Mesenchymal stem cell (in vitro differentiated cells and primary cell): Measurements from ENCODE around the gene HECTD4.
"Not testable (repeated sequence)": the region's sequence is repeated elsewhere in the genome, so short reads cannot be mapped to it uniquely, and the experiment has no call there.

Experiments
- DNase-seq: peaks from one replicate; pipeline ENCODE4 v3.0.0-alpha.2; 2013
- H2AFZ ChIP-seq: one replicate; pipeline ENCODE4 v1.6.1; 2013; ENCODE audit warnings: low read depth, mild to moderate bottlenecking, control low read depth, inconsistent platforms, low read length, moderate library complexity
- H2AK5ac ChIP-seq: 2 replicates; pipeline ENCODE4 v1.6.1; 2013; ENCODE audit warnings: low read length, moderate library complexity, mild to moderate bottlenecking, inconsistent platforms; ENCODE audit not compliant: severe bottlenecking
- H2BK120ac ChIP-seq: one replicate; pipeline ENCODE4 v1.6.1; 2013; ENCODE audit warnings: low read depth, mild to moderate bottlenecking, inconsistent platforms, low read length, moderate library complexity
- H2BK12ac ChIP-seq, 2 experiments: one replicate each; pipeline ENCODE4 v1.6.1; 2013; ENCODE audit warnings: inconsistent platforms in 2 of 2, low read length in 2 of 2, mild to moderate bottlenecking in 2 of 2, moderate library complexity in 2 of 2, control low read depth in 1 of 2
- H2BK15ac ChIP-seq: one replicate; pipeline ENCODE4 v1.6.1; 2013; ENCODE audit warnings: mild to moderate bottlenecking, low read depth, inconsistent platforms; ENCODE audit not compliant: poor library complexity, severe bottlenecking
- H2BK5ac ChIP-seq: 2 replicates; pipeline ENCODE4 v1.6.1; 2013; ENCODE audit warnings: low read depth, mild to moderate bottlenecking, low read length, control low read depth, inconsistent platforms; ENCODE audit not compliant: poor library complexity, severe bottlenecking
- H3K14ac ChIP-seq, 2 experiments: one replicate each; pipeline ENCODE4 v1.6.1; 2013; ENCODE audit warnings: inconsistent platforms in 2 of 2, low read length in 2 of 2, control low read depth in 1 of 2, mild to moderate bottlenecking in 1 of 2, moderate library complexity in 1 of 2
- H3K18ac ChIP-seq, 2 experiments: one replicate each; pipeline ENCODE4 v1.6.1; 2013; ENCODE audit warnings: inconsistent platforms in 2 of 2, low read length in 2 of 2, control low read depth in 1 of 2, low read depth in 1 of 2, mild to moderate bottlenecking in 1 of 2
- H3K23ac ChIP-seq, 2 experiments: one replicate each; pipeline ENCODE4 v1.6.1; 2013; ENCODE audit warnings: inconsistent platforms in 2 of 2, low read length in 2 of 2, mild to moderate bottlenecking in 2 of 2, moderate library complexity in 2 of 2, control low read depth in 1 of 2
- H3K27ac ChIP-seq: 2 replicates; pipeline ENCODE4 v1.5.1; 2013; ENCODE audit warnings: mild to moderate bottlenecking, moderate library complexity, low read length, control low read depth, inconsistent platforms; ENCODE audit not compliant: poor library complexity, severe bottlenecking
- H3K27me3 ChIP-seq, 2 experiments: 2 replicates each; pipeline versions ENCODE4 v1.6.1 to v1.7.0; 2013; ENCODE audit warnings: low read length in 2 of 2, mild to moderate bottlenecking in 2 of 2, moderate library complexity in 2 of 2, control low read depth in 1 of 2, inconsistent platforms in 1 of 2; ENCODE audit not compliant: control insufficient read depth in 1 of 2, insufficient read depth in 1 of 2
- H3K36me3 ChIP-seq, 2 experiments: 2 replicates each; pipeline versions ENCODE4 v1.6.1 to v1.7.0; 2013; ENCODE audit warnings: low read length in 2 of 2, control low read depth in 1 of 2, inconsistent platforms in 1 of 2, low read depth in 1 of 2, mild to moderate bottlenecking in 1 of 2; ENCODE audit not compliant: insufficient read depth in 2 of 2, control insufficient read depth in 1 of 2
- H3K4ac ChIP-seq, 2 experiments: one replicate each; pipeline ENCODE4 v1.6.1; 2013; ENCODE audit warnings: inconsistent platforms in 2 of 2, low read length in 2 of 2, mild to moderate bottlenecking in 2 of 2, moderate library complexity in 2 of 2, control low read depth in 1 of 2, low read depth in 1 of 2
- H3K4me1 ChIP-seq: 2 replicates; pipeline ENCODE4 v1.6.1; 2013; ENCODE audit warnings: low read depth, low read length, control low read depth; ENCODE audit not compliant: control insufficient read depth, insufficient read depth
- H3K4me2 ChIP-seq: 2 replicates; pipeline ENCODE4 v1.6.1; 2013; ENCODE audit warnings: low read length, mild to moderate bottlenecking, inconsistent platforms; ENCODE audit not compliant: poor library complexity, severe bottlenecking
- H3K4me3 ChIP-seq, 2 experiments: 2 replicates each; pipeline versions ENCODE4 v1.5.1 to v1.7.0; 2013; ENCODE audit warnings: low read length in 2 of 2, mild to moderate bottlenecking in 2 of 2, control low read depth in 1 of 2, low read depth in 1 of 2; ENCODE audit not compliant: insufficient read depth in 1 of 2
- H3K79me1 ChIP-seq: replicated peaks from 2 replicates; pipeline ENCODE4 v1.6.1; 2013; ENCODE audit warnings: mild to moderate bottlenecking, control low read depth, low read length, inconsistent platforms; ENCODE audit not compliant: poor library complexity, severe bottlenecking
- H3K9ac ChIP-seq: 2 replicates; pipeline ENCODE4 v1.7.0; 2013; ENCODE audit warnings: mild to moderate bottlenecking, low read length, moderate library complexity
- H3K9me3 ChIP-seq: 2 replicates; pipeline ENCODE4 v1.7.0; 2013; ENCODE audit warnings: mild to moderate bottlenecking, low read length; ENCODE audit not compliant: control insufficient read depth
- H4K8ac ChIP-seq: one replicate; pipeline ENCODE4 v1.6.1; 2013; ENCODE audit warnings: inconsistent platforms, mild to moderate bottlenecking, low read length, moderate library complexity
- H4K91ac ChIP-seq: one replicate; pipeline ENCODE4 v1.6.1; 2013; ENCODE audit warnings: mild to moderate bottlenecking, low read length, inconsistent platforms
- WGBS: methylation state at CpG from one replicate; pipeline ENCODE4 v1.1.7; 2013; ENCODE audit warnings: mixed read lengths; 5-methylcytosine and 5-hydroxymethylcytosine counted together

HECTD4 gene

DNA sequence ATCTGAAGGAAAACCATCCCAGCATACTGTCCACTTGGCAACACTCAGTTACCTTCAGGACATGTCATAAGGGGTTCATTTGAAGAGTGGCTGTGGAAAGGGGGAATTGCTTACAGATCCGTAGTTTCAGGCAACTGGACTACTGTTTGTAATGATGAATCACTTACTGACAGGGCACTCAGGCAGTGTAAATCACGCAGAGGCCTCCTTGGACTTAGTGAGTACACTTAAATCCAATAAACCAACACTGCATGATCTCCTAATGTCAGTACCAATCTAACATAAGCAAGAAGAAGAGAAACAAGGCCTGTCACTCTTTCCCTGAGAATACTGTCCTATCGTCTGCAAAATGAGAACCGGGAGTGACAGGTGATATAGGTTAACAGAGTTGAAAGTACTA, 152.1 kb downstream of the HECTD4 start:
- Histone ChIP-seq H3K9me3 (no peaks in the 10 kb centered on the region), H3K79me1 (peaks cover 2% of the 10 kb centered on the region), H3K18ac (no peak overlapping the region), H3K4me1 (no peaks in the 10 kb centered on the region), H2AFZ (no peak overlapping the region), H3K14ac (no peak overlapping the region), H3K27ac (no peak overlapping the region), H2BK120ac (no peak overlapping the region), H2BK12ac (no peak overlapping the region), H3K4me3 (no peak overlapping the region), H2AK5ac (no peak overlapping the region), H2BK15ac (no peak overlapping the region), H4K8ac (no peak overlapping the region), H3K23ac (no peak overlapping the region), H2BK5ac (no peak overlapping the region), H3K27me3 (no peaks in the 10 kb centered on the region), H3K4me2 (no peak overlapping the region), H3K36me3 (peaks cover 34 to 87% of the 10 kb centered on the region in 2 experiments), H3K4ac (no peak overlapping the region), H3K9ac (no peak overlapping the region), H4K91ac (no peak overlapping the region)
- 93% methylated on average over 4 of the region's 4 CpGs for WGBS
- DNase-seq = no peak

DNA sequence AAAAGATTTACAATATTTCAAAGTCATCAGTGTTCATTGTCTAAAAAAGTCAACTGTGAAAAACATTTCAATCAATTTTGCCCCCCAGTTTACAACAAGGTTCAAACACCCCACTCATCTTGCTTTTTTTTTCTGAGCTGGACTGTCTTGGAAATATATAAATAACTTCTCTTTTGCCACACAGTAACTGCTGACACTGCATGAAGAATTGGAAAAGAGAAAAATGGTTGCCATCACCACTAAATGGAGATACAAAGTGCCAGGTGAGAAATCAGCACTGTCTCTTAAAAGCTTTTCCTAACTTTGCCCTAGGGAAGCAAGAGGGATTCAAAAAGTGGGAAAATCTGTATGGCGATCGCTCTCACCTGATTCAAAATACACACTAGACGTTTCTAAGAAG, 155.5 kb downstream of the HECTD4 start:
- Histone ChIP-seq H3K27ac (no peak overlapping the region), H3K79me1 (peaks cover 2% of the 10 kb centered on the region)

DNA sequence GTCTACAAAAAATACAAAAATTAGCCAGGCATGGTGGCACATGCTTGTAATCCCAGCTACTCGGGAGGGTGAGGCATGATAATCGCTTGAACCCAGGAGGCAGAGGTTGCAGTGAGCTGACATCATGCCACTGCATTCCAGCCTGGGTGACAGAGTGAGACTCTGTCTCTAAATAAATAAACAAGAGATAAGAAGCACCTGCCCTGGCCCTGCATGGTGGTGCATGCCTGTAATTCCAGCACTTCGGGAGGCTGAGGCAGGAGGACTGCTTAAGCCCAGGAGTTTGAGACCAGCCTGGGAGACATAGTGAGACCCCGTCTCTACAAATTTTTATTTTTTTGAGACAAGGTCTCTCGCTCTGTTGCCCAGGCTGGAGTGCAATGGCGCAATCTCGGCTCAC, 161.6 kb downstream of the HECTD4 start:
- not testable (repeated sequence) for H4K8ac ChIP-seq, H2BK12ac ChIP-seq, H3K79me1 ChIP-seq, DNase-seq, H3K27ac ChIP-seq, H3K27me3 ChIP-seq, H3K9ac ChIP-seq, H2AK5ac ChIP-seq, H2BK5ac ChIP-seq, H3K4me1 ChIP-seq, H4K91ac ChIP-seq, H3K4ac ChIP-seq, H3K4me2 ChIP-seq, H3K18ac ChIP-seq, H2BK15ac ChIP-seq, H2BK120ac ChIP-seq, H2AFZ ChIP-seq, H3K4me3 ChIP-seq, H3K14ac ChIP-seq, H3K23ac ChIP-seq, H3K9me3 ChIP-seq
- WGBS = 93% methylated on average over 7 of the region's 7 CpGs
- peaks cover 21 to 50% of the 10 kb centered on the region in 2 experiments for H3K36me3 ChIP-seq

More for the DNA sequence above, 155.5 kb downstream of the HECTD4 start:
- H3K9ac ChIP-seq = no peak overlapping the region
- H3K4me3 ChIP-seq = no peak overlapping the region
- H2BK12ac ChIP-seq = no peak overlapping the region
- H2BK120ac ChIP-seq = no peak overlapping the region
- H3K9me3 ChIP-seq = no peaks in the 10 kb centered on the region
- H3K23ac ChIP-seq = no peak overlapping the region
- no peak overlapping the region for H2AK5ac ChIP-seq
- no peak overlapping the region for H3K18ac ChIP-seq
- 100% methylated on average over 3 of the region's 3 CpGs for WGBS
- no peak overlapping the region for H2AFZ ChIP-seq
- peaks cover 30 to 76% of the 10 kb centered on the region in 2 experiments for H3K36me3 ChIP-seq
- DNase-seq = no peak
- H3K4me2 ChIP-seq = no peak overlapping the region
- no peak overlapping the region for H4K8ac ChIP-seq
- H2BK5ac ChIP-seq = no peak overlapping the region
- H3K14ac ChIP-seq = no peak overlapping the region
- no peak overlapping the region for H4K91ac ChIP-seq
- H2BK15ac ChIP-seq = no peak overlapping the region
- H3K4me1 ChIP-seq = no peaks in the 10 kb centered on the region
- no peaks in the 10 kb centered on the region for H3K27me3 ChIP-seq
- H3K4ac ChIP-seq = no peak overlapping the region

DNA sequence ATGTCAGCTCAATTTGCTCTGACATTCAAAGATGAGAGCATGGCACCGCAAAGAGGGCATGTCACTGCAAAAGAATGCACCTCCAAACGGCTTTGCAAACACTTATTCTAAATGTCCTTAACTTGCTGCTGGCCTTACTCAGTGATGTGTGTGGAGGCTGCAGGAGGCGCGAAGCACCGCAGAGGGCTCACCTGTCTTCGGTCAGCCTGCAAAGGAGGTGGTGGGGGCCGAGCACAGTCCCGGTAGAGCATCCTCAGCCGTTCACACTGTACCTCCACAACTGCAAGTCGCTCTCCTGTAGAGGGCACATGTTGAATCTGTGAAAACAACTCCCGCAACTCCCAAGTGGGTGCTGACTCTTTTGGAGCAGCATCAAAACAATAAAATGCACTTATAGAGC, 163.0 kb downstream of the HECTD4 start:
- Histone ChIP-seq H3K79me1 (peaks cover 2% of the 10 kb centered on the region), H3K36me3 (peaks cover 28 to 53% of the 10 kb centered on the region in 2 experiments), H3K27ac (no peak overlapping the region), H3K23ac (no peak overlapping the region), H3K9me3 (no peaks in the 10 kb centered on the region), H4K8ac (no peak overlapping the region), H3K27me3 (no peaks in the 10 kb centered on the region), H2BK5ac (no peak overlapping the region), H2BK15ac (no peak overlapping the region), H4K91ac (no peak overlapping the region), H2BK12ac (no peak overlapping the region), H3K4me1 (peaks cover 2% of the 10 kb centered on the region), H3K4ac (no peak overlapping the region), H3K14ac (no peak overlapping the region), H2AK5ac (no peak overlapping the region), H3K9ac (no peak overlapping the region), H2AFZ (no peak overlapping the region), H3K4me3 (no peak overlapping the region), H2BK120ac (no peak overlapping the region), H3K4me2 (no peak overlapping the region), H3K18ac (no peak overlapping the region)
- no peak for DNase-seq
- 83% methylated on average over 11 of the region's 11 CpGs for WGBS
